A172 (cell line): ENCODE results near the gene RANGRF. TPM values are rescaled to one million over a fixed set of nuclear protein-coding genes. Genes with fewer than 3 reads are reported as not detected.
"Not testable (repeated sequence)": the region's sequence is repeated elsewhere in the genome, so short reads cannot be mapped to it uniquely, and the experiment has no call there.

Experiments used
- DNase-seq: peaks from one replicate; pipeline ENCODE4 v3.0.0-alpha.2; 2015; ENCODE audit warnings: low spot score
- total RNA-seq: library from RNA; depleted of rRNA; stranded (reverse); fragments of >200 nt; shearing (Covaris generic); gene quantifications from 2 replicates; pipeline ENCODE4 v1.2.3, GENCODE V29; 2014; rRNA removed

RANGRF gene
- total RNA-seq = 12.1 and 17.4 TPM in 2 replicates

GRCh38 chr17:8288336-8289102 is at the start of gene RANGRF:
Gene RANGRF (plus strand): TSS chr17:8288670. CDS start chr17:8288789, 119 bp downstream.
- DNase-seq = peak; percentile 70

- no peak for DNase-seq
Measured at GRCh38 chr17:8243827-8244226, 44.6 kb upstream of the RANGRF start.

- no peak for DNase-seq
Measured at GRCh38 chr17:8244768-8245167, 43.7 kb upstream of the RANGRF start.

GRCh38 chr17:8248751-8249607 is 39.5 kb upstream of the RANGRF start, which contains the start of gene PFAS:
Gene PFAS (plus strand): TSS chr17:8249289. CDS start chr17:8253938, 4,649 bp downstream.
- DNase-seq = peak; percentile 90

GRCh38 chr17:8249621-8250500 is 38.6 kb upstream of the RANGRF start:
- DNase-seq = no peak

- DNase-seq = not testable (repeated sequence)
Measured at GRCh38 chr17:8251411-8251810, 37.1 kb upstream of the RANGRF start.

- no peak for DNase-seq
Measured at GRCh38 chr17:8253801-8254200, 34.7 kb upstream of the RANGRF start.

GRCh38 chr17:8254881-8255280 is 33.6 kb upstream of the RANGRF start:
- DNase-seq = no peak

GRCh38 chr17:8255499-8255898 is 33.0 kb upstream of the RANGRF start:
- DNase-seq = no peak

- no peak for DNase-seq
Measured at GRCh38 chr17:8256291-8256690, 32.2 kb upstream of the RANGRF start.

- DNase-seq = no peak
Measured at GRCh38 chr17:8256691-8257090, 31.8 kb upstream of the RANGRF start.

GRCh38 chr17:8257801-8258200 is 30.7 kb upstream of the RANGRF start:
- DNase-seq = no peak

- no peak for DNase-seq
Measured at GRCh38 chr17:8264320-8264719, 24.1 kb upstream of the RANGRF start.

- no peak for DNase-seq
Measured at GRCh38 chr17:8264836-8265542, 23.5 kb upstream of the RANGRF start.

GRCh38 chr17:8266648-8267479 is 21.6 kb upstream of the RANGRF start:
- no peak for DNase-seq

GRCh38 chr17:8267480-8268147 is 20.9 kb upstream of the RANGRF start:
- DNase-seq = no peak

- DNase-seq = no peak
Measured at GRCh38 chr17:8268550-8269298, 19.7 kb upstream of the RANGRF start.

- DNase-seq = no peak
Measured at GRCh38 chr17:8272421-8272820, 16.0 kb upstream of the RANGRF start.
